WTC11 (cell line): Measurements from ENCODE around the gene SGMS1.

Experiments
- CTCF ChIP-seq: fragments of 200-600 bp; IDR thresholded peaks from 2 replicates; pipeline ENCODE4 v1.8.0; 2022; ENCODE audit warnings: antibody characterized with exemption
- NR3C1 ChIP-seq: sonication (generic); formaldehyde crosslinking; conservative IDR thresholded peaks from 2 replicates; pipeline ENCODE4 v1.8.1; 2023; ENCODE audit warnings: low read depth, mild to moderate bottlenecking, missing genetic modification reagents

GRCh38 chr10:50625649-50626132, 1.9 kb upstream of the SGMS1 start:
- no peak for TF ChIP-seq CTCF
- no peak for TF ChIP-seq NR3C1 (CRISPR knock-in tag)
